OCI-M2 (cell line): ENCODE measurements around the gene CA14.
"Not testable (repeated sequence)": the region's sequence is repeated elsewhere in the genome, so short reads cannot be mapped to it uniquely, and the experiment has no call there.

ENCODE experiments used
- DNase-seq: peaks from one replicate; lab custom pipeline; 2025; ENCODE audit not compliant: unreplicated experiment; lab: John Stamatoyannopoulos, UW

Gene CA14

GRCh38 chr1:150257624-150258585, at the start of gene CA14:
CA14 (plus strand) TSS chr1:150257774; CDS start chr1:150258129, 355 bp downstream.
- no peak for DNase-seq

GRCh38 chr1:150208460-150208859, 49.1 kb upstream of the CA14 start:
- not testable (repeated sequence) for DNase-seq

GRCh38 chr1:150210091-150210490, 47.5 kb upstream of the CA14 start:
- no peak for DNase-seq

GRCh38 chr1:150210706-150211105, 46.9 kb upstream of the CA14 start:
- no peak for DNase-seq

GRCh38 chr1:150212070-150212469, 45.5 kb upstream of the CA14 start:
- no peak for DNase-seq

GRCh38 chr1:150213170-150214098, 44.1 kb upstream of the CA14 start:
- DNase-seq = peak; percentile 73

GRCh38 chr1:150214099-150214756, 43.3 kb upstream of the CA14 start:
- not testable (repeated sequence) for DNase-seq

GRCh38 chr1:150215855-150216254, 41.7 kb upstream of the CA14 start:
- not testable (repeated sequence) for DNase-seq

GRCh38 chr1:150221552-150221951, 36.0 kb upstream of the CA14 start:
- no peak for DNase-seq

- no peak for DNase-seq
Observed at GRCh38 chr1:150224983-150225382, 32.6 kb upstream of the CA14 start.

GRCh38 chr1:150225546-150225945, 32.0 kb upstream of the CA14 start:
- DNase-seq = no peak

GRCh38 chr1:150226486-150226885, 31.1 kb upstream of the CA14 start:
- DNase-seq = no peak

- DNase-seq = no peak
Observed at GRCh38 chr1:150227228-150227627, 30.3 kb upstream of the CA14 start.

- DNase-seq = not testable (repeated sequence)
Observed at GRCh38 chr1:150228246-150228645, 29.3 kb upstream of the CA14 start.

- DNase-seq = not testable (repeated sequence)
Observed at GRCh38 chr1:150232921-150233320, 24.7 kb upstream of the CA14 start.

GRCh38 chr1:150233359-150234308, 23.9 kb upstream of the CA14 start:
- no peak for DNase-seq

- no peak for DNase-seq
Observed at GRCh38 chr1:150234309-150234565, 23.3 kb upstream of the CA14 start.

GRCh38 chr1:150234566-150235293, 22.8 kb upstream of the CA14 start:
- no peak for DNase-seq

- DNase-seq = no peak
Observed at GRCh38 chr1:150235294-150235851, 22.2 kb upstream of the CA14 start.
